ENCODE results near the gene TNFRSF9. TPM values are rescaled to one million over a fixed set of nuclear protein-coding genes. Genes with fewer than 3 reads are reported as not detected.

TNFRSF9 gene
- total and polyA plus RNA-seq, 4 donors, result under 0.01 to 0.09 (median 0.02) TPM; not detected in 1

DNA sequence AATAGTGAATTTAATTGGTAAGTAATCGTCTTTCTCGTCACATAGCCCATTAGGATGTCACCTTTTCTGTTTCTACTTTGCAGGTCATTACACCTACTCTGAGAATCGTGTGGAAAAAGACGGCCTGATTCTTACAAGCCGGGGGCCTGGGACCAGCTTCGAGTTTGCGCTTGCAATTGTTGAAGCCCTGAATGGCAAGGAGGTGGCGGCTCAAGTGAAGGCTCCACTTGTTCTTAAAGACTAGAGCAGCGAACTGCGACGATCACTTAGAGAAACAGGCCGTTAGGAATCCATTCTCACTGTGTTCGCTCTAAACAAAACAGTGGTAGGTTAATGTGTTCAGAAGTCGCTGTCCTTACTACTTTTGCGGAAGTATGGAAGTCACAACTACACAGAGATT lies 44.2 kb upstream of the TNFRSF9 start:
- H3K9me3 ChIP-seq (ENCODE audit: control insufficient read depth in 4 of 4, low read length in 3 of 4), result no peaks in the 10 kb centered on the region
- peaks cover 3 to 22% (median 17%) of the 10 kb centered on the region in 4 donors for H3K4me1 ChIP-seq (ENCODE audit: control insufficient read depth in 4 of 4, insufficient read depth in 4 of 4, low read length in 3 of 4)
- H3K27ac ChIP-seq (ENCODE audit: low read depth in 1 of 2, low read length in 2 of 2), result no peak overlapping the region
- peaks cover 10 to 39% (median 22%) of the 10 kb centered on the region in 4 donors for H3K36me3 ChIP-seq (ENCODE audit: control insufficient read depth in 4 of 4, insufficient read depth in 3 of 4, low read depth in 1 of 4, low read length in 3 of 4)
- H3K4me3 ChIP-seq (ENCODE audit: low read depth in 1 of 3, low read length in 3 of 3), result no peak overlapping the region
- H3K27me3 ChIP-seq (ENCODE audit: control insufficient read depth in 4 of 4, insufficient read depth in 4 of 4, low read length in 3 of 4), result no peaks in the 10 kb centered on the region
- WGBS, result 96% methylated on average over 15 of the region's 15 CpGs
- TF ChIP-seq FOXA2 (IDR thresholded peaks at IDR 0.05), result no peak
- TF ChIP-seq, protein P1, sequence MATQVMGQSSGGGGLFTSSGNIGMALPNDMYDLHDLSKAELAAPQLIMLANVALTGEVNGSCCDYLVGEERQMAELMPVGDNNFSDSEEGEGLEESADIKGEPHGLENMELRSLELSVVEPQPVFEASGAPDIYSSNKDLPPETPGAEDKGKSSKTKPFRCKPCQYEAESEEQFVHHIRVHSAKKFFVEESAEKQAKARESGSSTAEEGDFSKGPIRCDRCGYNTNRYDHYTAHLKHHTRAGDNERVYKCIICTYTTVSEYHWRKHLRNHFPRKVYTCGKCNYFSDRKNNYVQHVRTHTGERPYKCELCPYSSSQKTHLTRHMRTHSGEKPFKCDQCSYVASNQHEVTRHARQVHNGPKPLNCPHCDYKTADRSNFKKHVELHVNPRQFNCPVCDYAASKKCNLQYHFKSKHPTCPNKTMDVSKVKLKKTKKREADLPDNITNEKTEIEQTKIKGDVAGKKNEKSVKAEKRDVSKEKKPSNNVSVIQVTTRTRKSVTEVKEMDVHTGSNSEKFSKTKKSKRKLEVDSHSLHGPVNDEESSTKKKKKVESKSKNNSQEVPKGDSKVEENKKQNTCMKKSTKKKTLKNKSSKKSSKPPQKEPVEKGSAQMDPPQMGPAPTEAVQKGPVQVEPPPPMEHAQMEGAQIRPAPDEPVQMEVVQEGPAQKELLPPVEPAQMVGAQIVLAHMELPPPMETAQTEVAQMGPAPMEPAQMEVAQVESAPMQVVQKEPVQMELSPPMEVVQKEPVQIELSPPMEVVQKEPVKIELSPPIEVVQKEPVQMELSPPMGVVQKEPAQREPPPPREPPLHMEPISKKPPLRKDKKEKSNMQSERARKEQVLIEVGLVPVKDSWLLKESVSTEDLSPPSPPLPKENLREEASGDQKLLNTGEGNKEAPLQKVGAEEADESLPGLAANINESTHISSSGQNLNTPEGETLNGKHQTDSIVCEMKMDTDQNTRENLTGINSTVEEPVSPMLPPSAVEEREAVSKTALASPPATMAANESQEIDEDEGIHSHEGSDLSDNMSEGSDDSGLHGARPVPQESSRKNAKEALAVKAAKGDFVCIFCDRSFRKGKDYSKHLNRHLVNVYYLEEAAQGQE (IDR thresholded peaks at IDR 0.05), result no peak
- TF ChIP-seq, protein P2, sequence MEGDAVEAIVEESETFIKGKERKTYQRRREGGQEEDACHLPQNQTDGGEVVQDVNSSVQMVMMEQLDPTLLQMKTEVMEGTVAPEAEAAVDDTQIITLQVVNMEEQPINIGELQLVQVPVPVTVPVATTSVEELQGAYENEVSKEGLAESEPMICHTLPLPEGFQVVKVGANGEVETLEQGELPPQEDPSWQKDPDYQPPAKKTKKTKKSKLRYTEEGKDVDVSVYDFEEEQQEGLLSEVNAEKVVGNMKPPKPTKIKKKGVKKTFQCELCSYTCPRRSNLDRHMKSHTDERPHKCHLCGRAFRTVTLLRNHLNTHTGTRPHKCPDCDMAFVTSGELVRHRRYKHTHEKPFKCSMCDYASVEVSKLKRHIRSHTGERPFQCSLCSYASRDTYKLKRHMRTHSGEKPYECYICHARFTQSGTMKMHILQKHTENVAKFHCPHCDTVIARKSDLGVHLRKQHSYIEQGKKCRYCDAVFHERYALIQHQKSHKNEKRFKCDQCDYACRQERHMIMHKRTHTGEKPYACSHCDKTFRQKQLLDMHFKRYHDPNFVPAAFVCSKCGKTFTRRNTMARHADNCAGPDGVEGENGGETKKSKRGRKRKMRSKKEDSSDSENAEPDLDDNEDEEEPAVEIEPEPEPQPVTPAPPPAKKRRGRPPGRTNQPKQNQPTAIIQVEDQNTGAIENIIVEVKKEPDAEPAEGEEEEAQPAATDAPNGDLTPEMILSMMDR (IDR thresholded peaks at IDR 0.05; ENCODE audit: low read depth, low read length, missing input control), result no peak
- no peak for TF ChIP-seq EGR1 (IDR thresholded peaks at IDR 0.05; ENCODE audit: low read depth in 2 of 2)
- TF ChIP-seq YY1 (IDR thresholded peaks at IDR 0.05), result no peak
- no peak for TF ChIP-seq NR2F2 (IDR thresholded peaks at IDR 0.05)
- TF ChIP-seq HNF4G (IDR thresholded peaks at IDR 0.05), result no peak
- no peak for TF ChIP-seq GABPA (IDR thresholded peaks at IDR 0.05 in 1 of 2, conservative IDR thresholded peaks at IDR 0.05 in 1 of 2)
- no peak for TF ChIP-seq TAF1 (conservative IDR thresholded peaks at IDR 0.05)
- DNase-seq (ENCODE audit: low spot score), result no peak
- no peak overlapping the region for H3K9ac ChIP-seq (ENCODE audit: low read depth in 1 of 2, low read length in 2 of 2)

DNA sequence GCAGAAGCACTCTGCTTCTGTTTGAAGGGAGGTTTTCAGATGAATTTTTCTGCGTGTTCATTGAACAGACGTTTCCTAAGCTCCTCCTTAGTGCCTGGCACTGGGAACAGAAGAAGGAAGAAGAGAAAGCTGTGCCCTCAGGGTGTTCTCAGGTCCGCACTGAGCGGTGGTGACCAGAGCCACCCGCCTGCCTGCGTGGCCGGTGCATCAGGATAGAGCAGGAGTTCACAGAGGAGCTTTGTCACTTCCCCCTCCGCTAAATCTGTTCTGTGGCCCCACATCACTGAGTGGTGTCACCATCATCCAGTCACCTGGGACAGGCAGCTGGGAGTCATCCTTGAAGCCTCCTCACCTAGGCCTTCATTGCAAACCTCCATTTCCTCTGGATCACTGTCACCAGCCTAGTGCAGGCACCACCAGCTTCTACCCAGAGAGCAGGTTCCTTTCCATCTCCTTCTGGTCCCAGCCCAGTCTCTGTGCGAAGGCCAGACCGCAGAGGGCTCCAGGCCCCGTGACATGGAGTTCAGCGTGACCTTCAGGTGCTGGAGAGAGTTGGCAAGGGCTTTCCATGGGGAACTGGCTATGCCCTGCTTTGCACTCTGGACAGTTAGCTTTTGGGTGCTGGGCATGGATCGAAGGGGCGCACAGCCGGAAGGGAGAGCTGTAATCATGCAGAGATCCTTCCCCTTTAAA lies 42.6 kb upstream of the TNFRSF9 start:
- Histone ChIP-seq H3K9ac (ENCODE audit: low read depth in 1 of 2, low read length in 2 of 2) (peak overlapping the region in 1 of 2 donors; percentile 37), H3K27me3 (ENCODE audit: control insufficient read depth in 4 of 4, insufficient read depth in 4 of 4, low read length in 3 of 4) (no peaks in the 10 kb centered on the region), H3K36me3 (ENCODE audit: control insufficient read depth in 4 of 4, insufficient read depth in 3 of 4, low read depth in 1 of 4, low read length in 3 of 4) (peaks cover 11 to 50% (median 26%) of the 10 kb centered on the region in 4 donors), H3K4me3 (ENCODE audit: low read depth in 1 of 3, low read length in 3 of 3) (no peak overlapping the region), H3K27ac (ENCODE audit: low read depth in 1 of 2, low read length in 2 of 2) (peak overlapping the region; percentile 10 to 46), H3K9me3 (ENCODE audit: control insufficient read depth in 4 of 4, low read length in 3 of 4) (no peaks in the 10 kb centered on the region), H3K4me1 (ENCODE audit: control insufficient read depth in 4 of 4, insufficient read depth in 4 of 4, low read length in 3 of 4) (peaks cover 3 to 22% (median 17%) of the 10 kb centered on the region in 4 donors)
- 67% methylated on average over 15 of the region's 15 CpGs for WGBS
- DNase-seq (ENCODE audit: low spot score), result no peak
- TF ChIP-seq, protein P2 (IDR thresholded peaks at IDR 0.05; ENCODE audit: low read depth, low read length, missing input control), result no peak
- TF ChIP-seq RAD21 (IDR thresholded peaks at IDR 0.05), result peak in 1 of 2 donors; percentile 22
- peak; percentile 9 to 43 for TF ChIP-seq HNF4A (conservative IDR thresholded peaks at IDR 0.05)
- TF ChIP-seq RXRA (IDR thresholded peaks at IDR 0.05), result peak in 1 of 2 donors; percentile 60
- no peak for TF ChIP-seq FOXA1 (IDR thresholded peaks at IDR 0.05)
